Stromal cell of bone marrow (primary cell): ENCODE results near the gene PROZ.

Experiments used
- DNase-seq: peaks from one replicate; pipeline ENCODE4 v3.0.0-alpha.2; 2012; ENCODE audit warnings: low read depth

The PROZ gene

DNA sequence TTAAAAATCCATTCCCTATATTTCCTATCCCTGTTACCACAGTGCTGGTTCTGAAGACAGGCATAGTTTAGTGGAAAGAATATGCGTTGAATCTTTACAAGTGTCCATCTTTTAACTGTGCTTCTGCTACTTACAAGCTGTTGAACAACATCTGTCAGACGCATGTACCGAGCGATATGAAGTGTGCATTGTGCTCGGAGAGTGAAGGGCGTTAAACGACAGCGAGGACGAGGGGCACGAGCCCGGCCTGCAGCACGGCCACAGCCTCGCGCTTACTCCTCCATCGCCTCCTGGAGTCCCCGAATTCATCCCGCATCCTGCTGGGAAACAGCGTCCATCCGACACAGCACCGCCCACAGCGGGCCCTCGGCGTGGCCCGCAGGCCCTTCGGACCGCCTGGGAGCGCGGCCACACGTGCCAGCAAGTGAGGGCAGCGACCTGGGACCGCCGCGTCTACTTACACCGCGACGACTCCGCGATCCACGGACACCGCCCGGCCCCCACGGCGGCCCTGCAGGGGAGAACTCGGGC lies 49.5 kb downstream of the PROZ start:
- no peak for DNase-seq

- DNase-seq: peak; percentile 73
Observed at GRCh38 chr13:113208421-113209335, 50.2 kb downstream of the PROZ start, which contains the start of gene PCID2. TSS of gene PCID2 (minus strand) at chr13:113208669. CDS start at chr13:113208634, 35 bp downstream.

DNA sequence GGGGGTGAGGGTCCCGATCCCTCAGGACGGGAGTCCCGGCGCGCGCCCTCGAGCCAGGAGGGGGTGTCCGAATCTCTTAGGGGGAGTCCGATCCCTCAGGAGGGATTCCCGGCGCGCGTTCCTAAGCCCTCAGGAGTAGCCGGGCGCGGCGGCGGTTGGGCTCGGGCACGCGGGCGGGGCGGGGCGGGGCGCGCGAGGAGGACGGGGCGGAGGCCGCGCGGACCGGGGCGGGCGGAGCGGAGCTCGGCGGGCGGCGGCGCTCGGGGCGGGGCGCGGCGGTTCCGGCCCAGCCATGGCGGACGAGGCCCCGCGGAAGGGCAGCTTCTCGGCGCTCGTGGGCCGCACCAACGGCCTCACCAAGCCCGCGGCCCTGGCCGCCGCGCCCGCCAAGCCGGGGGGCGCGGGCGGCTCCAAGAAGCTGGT lies 50.9 kb downstream of the PROZ start, which contains the start of gene CUL4A:
CUL4A (plus strand) TSS at position 278 of the 423 bp plus-strand sequence; CDS start at position 293, 15 bp downstream.
- DNase-seq: peak; percentile 56

DNA sequence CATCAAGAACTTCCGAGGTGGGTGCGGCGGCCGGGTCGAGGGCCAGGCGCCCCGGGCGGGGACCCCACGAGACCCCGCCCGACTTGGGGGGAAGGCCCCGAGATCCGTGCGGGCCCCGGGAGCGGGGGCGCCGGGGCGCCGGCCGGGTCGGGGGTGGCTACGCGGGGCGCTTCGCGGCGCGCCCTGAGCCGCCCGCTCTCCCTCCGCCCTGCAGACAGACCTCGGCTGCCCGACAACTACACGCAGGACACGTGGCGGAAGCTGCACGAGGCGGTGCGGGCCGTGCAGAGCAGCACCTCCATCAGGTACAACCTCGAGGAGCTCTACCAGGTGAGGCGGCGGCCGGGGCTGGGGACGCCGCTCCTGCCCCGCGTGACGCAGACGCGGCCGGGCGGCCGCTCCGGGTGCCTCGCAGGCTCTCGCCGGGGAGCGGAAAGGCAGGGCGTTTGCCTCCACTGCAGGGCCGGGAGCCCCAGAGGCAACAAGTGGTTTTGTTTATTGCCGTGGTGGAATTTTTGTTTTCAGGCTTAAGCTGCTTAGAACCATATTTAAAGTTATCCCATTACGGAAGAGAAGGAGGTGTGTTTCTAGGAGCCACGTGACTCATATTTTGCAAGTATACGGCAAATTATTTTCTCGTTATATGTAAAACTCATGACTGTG lies 51.4 kb downstream of the PROZ start:
- no peak for DNase-seq

DNA sequence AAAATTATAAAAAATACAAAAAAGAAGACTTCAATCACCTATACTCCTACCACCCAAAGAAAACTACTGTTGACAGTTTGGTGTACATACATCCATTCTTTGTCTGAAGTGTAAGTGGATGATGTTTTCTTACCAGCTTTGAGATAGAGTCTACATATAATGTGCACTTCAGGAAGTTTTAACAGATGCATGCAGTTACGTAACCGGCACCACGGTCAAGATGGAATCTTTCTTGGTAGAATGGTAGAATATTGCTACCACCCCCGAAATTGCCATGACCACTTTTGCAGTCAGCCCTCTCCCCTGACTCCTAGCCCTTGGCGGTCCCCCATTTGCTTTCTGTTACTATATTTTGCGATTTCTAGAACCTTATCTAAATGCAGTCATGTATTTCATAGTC lies 52.4 kb downstream of the PROZ start:
- DNase-seq: no peak

- no peak for DNase-seq
Observed at GRCh38 chr13:113211774-113212173, 53.3 kb downstream of the PROZ start.

GRCh38 chr13:113216254-113217048 lies 58.0 kb downstream of the PROZ start:
- DNase-seq: peak; percentile 47

GRCh38 chr13:113218586-113218985 lies 60.1 kb downstream of the PROZ start:
- DNase-seq: no peak

GRCh38 chr13:113219256-113219940 lies 61.0 kb downstream of the PROZ start:
- no peak for DNase-seq

DNA sequence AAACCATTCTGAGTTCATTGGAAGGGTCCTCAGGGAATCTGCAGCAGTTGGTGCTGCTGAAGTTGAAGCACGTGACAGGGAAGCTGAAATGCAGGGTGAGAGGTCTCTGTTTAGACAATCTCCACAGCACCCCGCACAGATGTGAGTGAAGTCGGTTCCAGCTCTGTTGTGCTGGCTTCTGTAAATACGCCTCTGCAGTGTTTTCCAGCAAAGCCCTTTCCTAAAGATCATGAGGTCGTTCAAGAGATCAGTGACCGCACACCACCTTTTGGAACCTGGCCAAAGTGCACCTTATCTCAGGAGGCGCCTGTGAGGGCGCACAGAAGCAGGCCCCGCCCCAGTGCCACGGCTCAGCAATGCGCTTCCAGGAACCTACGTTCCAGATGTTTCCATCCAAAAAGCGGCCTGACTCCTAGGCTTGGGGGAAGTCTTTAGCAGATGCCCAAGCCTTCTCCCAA lies 61.7 kb downstream of the PROZ start:
- DNase-seq: no peak

GRCh38 chr13:113220877-113221276 lies 62.4 kb downstream of the PROZ start:
- no peak for DNase-seq
